NCI-H2196 treated with DMSO at 0.1 percent for 48 hours (cell line): ENCODE data around the gene PDCD1LG2.

Source experiments
- DNase-seq: peaks from one replicate; lab custom pipeline; 2025; ENCODE audit not compliant: unreplicated experiment; lab: John Stamatoyannopoulos, UW

Gene PDCD1LG2

DNA sequence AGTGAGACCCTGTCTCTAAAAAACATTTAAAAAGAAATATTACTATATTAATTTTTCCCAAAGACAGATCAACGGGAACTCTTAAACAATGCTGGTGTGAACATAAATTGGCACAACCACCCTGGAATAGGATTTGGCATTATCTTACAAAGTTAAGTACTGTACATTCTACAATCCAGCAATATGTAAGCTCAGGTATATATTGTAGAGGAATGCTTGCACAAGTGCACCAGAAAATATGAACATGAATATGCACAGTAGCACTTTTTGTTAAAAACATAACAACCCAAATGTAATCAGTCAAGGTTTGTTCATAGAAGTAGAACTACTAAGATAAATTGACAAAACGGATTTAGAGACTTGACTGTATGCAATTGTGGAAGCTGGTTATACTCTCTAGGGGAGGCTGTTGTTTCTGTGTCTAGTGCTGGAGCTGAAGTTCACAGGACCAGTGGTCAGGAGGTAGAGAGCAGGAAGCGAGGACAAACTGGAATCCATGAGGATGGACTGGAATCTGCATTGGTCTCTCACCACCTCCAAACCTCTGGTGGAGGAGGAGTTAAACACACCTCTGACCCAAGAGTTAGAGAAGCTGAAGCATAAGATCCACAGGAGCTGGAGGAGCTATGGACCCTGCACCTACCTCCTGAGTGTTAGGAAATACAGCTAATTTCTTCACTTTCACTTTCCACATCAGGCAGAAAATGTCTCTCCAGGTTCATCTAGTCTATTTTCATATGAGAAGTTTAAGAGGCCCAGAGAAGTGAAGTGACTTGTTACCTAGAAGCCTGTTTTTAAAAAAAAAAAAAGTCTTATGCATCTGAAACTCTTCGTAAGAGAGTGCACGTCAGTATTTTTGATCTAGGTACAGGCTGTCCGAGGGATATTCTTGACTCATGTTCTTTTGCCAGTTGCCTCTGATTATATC lies 98.2 kb downstream of the PDCD1LG2 start:
- DNase-seq, result no peak

DNA sequence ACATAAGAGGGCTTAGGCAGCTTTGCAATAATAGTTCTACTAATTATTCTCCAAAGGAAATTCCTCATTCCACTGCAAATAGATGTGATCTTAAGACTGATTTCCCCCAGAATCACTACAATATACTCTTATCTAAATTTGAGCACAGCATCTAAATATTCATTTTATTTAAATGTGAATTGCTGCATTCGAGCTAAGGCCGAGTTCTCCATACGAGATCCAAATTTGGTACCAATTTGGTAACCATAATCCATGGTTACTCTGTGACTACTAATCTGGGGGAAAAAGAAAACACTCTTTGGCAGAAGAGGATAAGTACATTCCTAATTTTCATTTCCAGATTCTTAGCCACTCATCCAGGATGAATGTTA lies 98.9 kb downstream of the PDCD1LG2 start:
- DNase-seq, result no peak

GRCh38 chr9:5610491-5610890 lies 100.2 kb downstream of the PDCD1LG2 start:
- DNase-seq, result no peak

DNA sequence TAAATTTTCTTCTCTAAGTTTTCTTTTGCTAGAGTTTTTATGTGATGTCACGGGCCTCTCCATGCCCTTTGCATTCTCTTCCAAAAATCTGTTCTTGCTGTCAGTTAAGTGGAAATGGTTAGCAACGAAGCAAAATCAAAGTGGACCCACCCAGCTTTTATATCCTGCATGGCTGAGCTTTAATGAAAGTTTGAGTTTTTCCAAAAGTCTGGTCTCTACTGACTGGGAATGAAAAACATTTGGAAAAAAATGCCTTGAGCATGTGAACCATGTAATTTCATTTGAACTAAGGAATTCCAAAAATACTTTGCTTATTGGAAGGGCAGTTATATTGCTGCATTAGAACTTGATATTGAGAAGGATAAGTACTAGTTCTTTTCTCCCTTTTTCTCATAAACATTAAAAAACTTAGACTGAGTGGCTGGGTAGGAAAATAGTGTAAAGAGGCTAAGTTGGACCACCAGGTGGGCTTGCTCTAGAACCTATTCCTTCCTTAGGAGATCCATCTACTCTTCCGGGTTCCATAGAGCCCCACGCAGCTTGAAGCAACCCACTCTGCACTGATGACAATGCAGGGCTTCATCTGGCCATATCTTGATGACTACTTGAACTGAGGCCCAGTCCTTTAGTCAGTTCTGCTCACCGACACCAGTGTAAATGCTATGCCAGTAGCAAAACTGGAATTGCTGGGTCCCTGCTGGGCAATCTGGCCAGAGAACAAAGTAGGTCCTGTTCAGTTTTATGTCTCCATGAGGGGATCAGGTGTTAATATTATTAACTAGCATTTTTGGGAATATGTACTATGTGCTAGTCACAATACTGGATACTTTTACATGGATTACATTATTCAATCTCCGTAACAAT lies 101.2 kb downstream of the PDCD1LG2 start:
- DNase-seq, result no peak

- no peak for DNase-seq
Observed at GRCh38 chr9:5612185-5612530, 101.8 kb downstream of the PDCD1LG2 start.

- DNase-seq, result no peak
Observed at GRCh38 chr9:5614192-5614591, 103.9 kb downstream of the PDCD1LG2 start.

- DNase-seq, result no peak
Observed at GRCh38 chr9:5614985-5615384, 104.7 kb downstream of the PDCD1LG2 start.

DNA sequence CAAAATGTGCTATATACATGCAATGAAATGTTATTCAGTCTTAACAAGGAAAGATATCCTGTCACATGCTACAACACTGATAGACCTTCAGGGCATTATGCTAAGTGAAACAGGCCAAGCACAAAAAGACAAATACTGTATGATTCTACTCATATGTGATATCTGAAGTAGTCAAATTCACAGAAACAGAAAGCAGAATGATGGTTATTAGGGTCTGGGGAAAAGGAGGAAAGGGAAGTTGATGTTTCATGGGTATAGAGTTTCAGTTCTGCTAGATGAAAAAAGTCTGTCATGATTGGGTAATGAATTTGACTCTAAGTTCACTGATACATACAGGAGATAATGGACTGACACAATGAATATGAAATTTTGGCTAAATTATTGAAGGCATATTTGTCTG lies 107.4 kb downstream of the PDCD1LG2 start:
- DNase-seq, result no peak

DNA sequence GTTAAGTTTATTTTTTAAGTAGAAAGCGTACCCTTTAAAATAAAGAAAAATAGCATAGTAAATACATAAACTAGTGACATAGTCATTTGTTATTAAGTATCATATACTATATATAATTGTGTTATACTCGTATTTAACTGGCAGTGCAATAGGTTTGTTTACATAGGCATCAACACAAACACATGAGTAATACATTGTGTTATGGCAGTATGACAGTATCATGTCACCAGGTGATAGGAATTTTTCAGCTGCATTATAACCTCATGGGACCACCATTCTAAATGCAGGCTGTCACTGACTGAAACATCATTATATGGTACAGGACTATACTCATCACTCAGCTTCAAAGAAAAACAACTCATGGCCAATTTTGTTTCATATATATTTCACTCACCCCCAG lies 110.2 kb downstream of the PDCD1LG2 start:
- no peak for DNase-seq
